ENCODE results near the gene KCTD21.
A peak's percentile ranks its signal among the peaks of the same experiment; 100 is the strongest.

Gene KCTD21

DNA sequence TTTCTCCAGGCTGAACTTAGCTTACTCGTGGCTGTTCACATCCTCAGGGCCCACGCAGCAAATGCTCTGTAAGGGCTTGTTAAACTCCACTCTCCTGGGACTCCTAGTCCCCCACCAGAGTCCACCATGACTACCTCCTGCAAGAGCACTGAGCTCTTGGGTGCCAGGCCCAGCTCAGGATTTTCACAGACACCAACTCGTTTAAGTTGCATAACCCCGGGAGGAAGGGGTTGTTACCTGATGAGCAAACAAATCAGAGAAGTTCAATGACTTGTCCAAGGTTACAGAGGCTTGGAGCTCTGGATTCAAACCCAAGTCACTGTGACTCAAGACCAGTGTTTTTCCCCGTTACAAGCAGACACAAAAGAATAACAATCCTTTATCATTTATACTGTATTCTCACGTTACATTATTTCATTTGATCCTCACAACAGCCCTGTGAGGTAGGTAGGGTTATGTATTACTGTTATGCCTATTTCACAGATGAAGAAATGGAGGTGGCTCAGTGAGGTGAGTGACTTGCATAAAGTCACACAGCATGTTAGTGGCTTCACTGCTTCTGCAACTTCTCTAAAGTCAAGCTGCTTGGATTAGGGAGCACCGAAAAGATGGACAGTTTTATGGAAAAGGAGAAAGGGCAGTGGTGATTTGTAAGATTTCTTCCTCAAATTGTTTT is 17.4 kb downstream of the KCTD21 start:
- no peak for DNase-seq

- no peak for DNase-seq
Measured at GRCh38 chr11:78170413-78170812, 18.0 kb downstream of the KCTD21 start.

- no peak for DNase-seq
Measured at GRCh38 chr11:78168539-78169477, 19.6 kb downstream of the KCTD21 start.

DNA sequence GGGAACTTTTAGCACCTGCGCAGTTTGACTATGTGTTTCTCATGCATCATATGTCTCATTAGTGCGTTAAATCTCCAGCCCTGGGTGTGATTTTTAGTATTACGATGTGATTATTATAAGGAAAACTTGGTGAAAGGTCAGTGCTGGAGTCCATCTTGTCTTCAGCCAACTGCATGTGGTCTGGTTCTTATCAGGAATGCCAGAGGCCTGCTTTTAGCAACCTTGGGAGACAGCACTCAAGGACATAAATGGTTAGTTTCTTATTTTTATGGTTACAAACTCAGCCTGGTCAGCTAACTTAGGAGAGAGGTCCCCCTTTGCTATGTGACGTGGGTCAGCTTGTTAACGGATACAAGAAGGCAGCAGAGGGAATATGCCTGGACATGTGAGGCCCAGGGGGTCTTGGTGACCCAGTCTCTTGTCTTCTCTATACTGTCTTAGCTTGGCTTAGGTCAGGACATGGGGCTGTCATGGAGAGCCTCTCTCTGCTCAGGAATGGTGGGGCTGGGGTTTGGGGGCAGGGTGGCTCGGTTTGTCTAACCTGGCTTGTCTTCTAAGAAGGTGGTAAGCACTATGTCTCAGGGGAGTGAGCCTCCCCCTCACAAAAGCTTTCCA is 21.5 kb downstream of the KCTD21 start:
- no peak for DNase-seq

DNA sequence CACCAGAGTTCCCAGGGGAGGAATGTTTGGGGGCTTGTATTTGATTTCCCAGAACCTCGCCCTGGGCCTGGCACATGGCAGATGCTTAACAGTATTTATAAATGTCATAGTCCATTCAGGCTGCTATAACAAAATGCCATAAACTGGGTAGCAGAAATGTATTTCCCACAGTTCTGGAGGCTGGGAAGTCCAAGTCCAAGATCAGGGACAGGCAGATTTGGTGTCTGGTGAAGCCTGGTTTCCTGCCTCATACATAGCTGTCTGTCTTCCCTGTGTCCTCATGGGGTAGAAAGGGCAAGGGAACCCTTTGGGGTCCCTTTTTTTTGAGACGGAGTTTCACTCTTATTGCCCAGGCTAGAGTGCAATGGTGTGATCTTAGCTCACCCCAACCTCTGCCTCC is 24.0 kb downstream of the KCTD21 start:
- DNase-seq: no peak

DNA sequence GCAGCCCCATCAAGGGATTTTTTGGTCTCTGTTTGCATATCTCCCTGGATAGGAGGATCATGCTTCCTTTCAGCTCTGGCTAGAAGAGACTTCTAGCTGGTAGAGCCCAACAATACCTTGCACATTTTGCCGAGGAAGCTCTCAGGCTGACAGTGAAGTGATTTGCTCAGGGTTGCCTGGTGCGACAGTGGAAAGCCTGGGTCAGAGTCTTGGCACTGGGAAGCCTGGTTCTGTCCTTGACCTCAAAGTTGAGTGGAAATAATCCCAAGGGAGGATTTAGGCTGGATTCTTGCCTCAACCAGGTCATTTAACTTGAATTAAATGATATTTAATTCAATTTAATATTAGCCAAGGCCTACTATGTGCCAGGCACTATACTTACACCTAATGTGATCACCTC is 24.6 kb downstream of the KCTD21 start:
- no peak for DNase-seq

- no peak for DNase-seq
Measured at GRCh38 chr11:78161962-78162371, 26.5 kb downstream of the KCTD21 start.

GRCh38 chr11:78161346-78161745 is 27.1 kb downstream of the KCTD21 start:
- no peak for DNase-seq

GRCh38 chr11:78160557-78160956 is 27.9 kb downstream of the KCTD21 start:
- no peak for DNase-seq

DNA sequence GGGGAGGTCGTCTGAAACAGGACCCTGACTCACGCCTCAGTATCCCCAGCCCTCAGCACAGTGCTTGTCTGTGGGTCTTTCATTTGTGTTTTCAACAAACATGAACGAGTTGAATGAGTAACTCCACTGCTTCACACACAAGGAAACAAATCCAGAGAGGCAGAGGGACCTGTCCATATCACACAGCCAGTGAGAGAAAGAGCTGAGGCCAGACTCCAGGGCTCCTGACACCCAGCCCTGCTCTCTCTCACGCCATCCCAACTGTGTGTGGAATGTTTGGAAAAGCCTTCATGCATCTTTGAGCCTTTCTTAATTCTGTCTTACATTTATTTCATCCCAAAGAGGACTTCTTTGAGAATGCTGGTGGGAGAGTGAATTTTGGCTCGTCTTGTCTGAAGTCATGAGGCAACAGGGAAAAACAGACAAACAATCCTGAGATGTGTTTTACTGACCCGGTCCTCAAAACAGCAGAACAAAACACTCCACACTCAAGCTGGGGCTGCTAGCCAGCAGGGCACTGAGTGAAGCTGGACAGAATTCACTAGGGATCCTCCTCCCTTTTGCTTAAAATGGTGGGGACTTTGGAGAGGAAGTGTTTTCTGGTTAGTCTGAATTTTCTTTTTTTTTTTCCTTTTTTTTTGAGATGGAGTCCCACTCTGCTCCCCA is 29.3 kb downstream of the KCTD21 start:
- DNase-seq: no peak

DNA sequence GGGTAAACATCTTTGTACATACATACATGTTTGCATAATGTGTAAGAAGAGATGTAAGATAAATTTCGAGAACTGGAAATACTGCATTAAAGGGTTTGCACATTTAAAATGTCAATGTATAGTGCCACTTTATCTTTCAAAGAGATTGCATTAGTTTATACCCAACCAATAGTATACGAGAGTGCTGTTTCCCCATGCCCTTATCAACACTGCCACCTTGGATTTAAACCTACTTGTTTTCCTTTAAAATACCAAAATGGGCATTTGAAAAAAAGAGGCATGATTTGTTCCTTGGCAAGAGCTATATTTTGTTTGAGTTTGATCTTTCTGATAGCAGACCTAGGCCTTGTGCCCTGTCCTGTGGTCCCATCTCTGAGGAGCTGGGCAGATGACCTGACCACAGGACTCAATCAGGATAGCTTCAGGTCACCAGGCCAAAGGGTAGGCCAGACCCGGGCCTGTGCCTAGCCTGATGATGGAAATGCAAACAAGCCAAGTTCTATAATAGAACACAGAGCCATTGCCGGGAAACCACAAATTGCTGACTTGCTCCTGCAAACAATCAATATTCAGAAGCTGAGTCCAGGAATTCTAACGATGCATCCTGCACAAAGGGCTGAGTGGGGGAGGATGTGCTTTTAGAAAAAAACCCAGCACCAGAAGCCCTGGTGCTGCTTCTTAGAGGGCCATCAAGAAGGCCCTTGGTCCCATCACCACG is 32.1 kb downstream of the KCTD21 start:
- DNase-seq: no peak

DNA sequence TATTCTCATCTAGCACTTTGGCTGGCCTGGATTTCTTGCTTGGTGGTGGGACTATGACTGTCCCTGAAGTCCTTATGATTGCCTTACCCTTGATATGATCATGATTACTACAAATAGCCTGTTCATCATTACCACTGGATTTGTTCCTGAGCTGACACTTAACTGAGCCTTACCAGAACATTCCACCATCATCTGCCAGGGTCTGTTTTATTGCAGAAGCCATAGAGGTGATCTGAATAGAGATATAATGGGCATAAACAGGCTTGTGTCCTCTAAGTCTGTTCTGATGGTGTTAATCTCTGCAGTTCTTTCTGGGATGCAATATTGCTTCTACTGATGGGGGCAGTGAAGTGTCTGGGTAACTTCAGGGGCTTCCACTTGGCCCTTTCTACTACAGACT is 36.6 kb downstream of the KCTD21 start:
- DNase-seq: no peak

DNA sequence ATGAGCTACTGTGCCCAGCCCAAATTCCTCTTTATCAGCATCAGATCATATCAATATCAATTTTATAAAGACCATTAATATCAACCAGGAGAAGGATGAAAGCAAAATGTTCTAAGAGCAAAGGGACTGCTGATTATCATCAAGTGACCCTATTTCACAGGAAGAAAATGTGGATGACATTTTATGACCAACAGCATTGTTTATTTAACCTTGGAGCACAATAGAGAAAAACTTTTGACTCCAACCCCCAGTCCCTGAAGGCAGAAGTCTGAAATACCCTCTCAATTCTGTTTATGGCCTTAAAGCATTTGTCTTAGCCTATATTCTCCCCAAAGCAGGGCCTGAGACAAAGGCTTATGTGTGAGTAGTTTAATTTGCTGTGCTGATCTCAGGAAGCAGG is 37.7 kb downstream of the KCTD21 start:
- no peak for DNase-seq

GRCh38 chr11:78150346-78150745 is 38.1 kb downstream of the KCTD21 start:
- no peak for DNase-seq

DNA sequence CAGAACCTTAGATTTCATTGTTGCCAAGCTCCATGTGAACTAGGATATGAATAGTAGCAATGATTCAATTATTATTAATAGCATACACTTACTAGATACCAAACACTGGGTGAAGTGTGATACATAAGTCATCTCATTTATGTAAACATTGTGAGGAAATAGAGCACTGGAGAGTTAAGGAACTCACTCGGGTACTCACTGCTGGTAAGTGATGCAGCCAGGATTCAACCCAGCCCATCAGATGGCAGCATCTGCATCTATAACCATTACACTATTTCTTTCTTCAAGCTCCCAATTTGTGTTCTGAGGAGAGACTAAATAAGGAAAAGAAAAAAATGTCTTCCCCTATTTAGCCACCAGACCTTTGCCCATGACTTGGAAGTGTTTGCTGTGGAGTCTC is 38.8 kb downstream of the KCTD21 start:
- no peak for DNase-seq

DNA sequence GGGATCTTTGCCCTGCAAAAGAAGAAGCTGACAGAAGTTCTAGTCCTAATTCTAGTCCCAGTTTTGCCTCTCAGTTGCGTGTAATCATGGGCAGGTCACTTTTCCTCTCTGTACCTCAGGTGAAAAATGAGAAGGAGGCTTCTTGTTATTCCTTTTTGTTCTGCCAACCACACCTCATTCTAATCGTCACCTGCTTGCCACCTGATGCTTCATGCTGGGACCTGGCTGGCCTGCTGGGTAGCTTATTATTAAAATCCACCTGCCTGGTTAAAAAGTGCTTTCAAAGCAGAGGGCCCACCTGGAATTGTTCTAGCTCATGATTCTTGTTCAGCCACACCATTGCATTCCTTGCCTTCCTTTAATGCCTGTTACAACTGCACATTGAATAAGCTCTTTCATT is 40.6 kb downstream of the KCTD21 start:
- no peak for DNase-seq

DNA sequence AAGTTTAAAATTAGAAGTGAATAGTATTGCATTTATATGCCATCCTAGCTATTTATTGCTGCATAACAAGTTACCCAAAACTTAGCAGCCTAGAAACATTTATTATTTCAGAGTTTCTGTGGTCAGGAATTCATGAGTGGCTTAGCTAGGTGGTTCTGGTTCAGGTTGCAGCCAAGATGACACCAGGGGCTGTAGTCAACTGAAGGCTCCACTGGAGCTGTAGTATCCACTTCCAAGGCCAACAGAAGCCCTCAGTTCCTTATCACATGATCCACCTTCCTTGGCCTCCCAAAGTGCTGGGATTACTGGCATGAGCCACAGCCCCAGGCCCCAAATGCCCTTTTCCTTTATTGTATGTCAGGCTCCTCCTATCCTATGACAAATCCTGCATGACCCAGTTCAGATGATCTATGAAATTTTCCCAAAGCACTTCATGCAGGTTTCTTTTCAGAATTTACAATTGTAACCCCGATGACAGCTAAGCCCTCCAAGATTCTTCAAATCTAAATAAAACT is 42.9 kb downstream of the KCTD21 start:
- no peak for DNase-seq

GRCh38 chr11:78140392-78141077 is 47.9 kb downstream of the KCTD21 start:
- DNase-seq: no peak

DNA sequence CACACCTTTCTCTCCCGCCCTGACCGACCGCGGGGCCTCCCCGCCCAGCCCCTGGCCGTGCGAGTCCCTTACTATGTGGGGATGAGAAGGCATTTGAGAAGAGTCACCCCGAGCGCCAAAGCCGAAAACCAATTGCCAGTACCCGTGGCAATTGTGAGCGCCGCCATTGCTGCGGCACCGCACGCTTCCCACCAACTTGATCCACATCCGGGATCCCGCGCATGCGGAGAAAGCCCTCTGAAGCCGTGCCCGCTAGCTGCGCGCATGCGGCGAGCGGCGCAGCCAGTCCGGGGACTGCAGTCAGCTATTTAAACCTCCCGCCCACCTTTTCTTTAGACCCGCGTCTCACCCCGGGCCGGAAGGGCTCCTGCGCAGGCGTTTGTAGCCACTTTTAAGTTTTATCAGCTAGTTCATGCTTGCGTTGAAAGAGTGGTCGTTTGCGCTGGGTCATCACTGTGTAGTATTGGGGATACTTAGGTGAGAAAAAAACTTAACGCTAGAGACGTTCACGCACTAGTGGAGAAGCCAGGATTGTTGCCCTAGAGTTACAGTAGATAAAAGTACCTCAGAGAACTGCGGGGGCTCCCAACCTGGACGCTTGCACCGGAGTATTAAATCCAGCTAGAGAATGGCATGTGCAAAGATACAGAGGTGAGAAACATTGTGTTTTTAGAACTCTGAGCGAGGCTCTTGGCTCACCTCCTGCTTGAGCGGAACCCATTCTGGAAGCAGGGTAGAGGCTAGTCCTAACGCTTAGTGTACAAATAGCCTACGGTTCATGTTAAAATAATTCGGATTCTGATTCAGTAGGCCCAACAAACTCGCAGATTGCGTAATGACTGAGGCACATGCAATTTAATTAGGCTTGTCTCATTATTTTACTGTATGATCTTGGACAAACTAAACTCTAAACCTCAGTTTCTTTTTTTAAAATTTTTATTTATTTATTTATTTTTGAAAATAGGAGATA is 48.7 kb downstream of the KCTD21 start, which contains the start of gene ALG8:
ALG8 (minus strand) TSS at position 205 of the 970 bp plus-strand sequence; CDS start at position 167, 38 bp downstream.
- peak; percentile 98 for DNase-seq

DNA sequence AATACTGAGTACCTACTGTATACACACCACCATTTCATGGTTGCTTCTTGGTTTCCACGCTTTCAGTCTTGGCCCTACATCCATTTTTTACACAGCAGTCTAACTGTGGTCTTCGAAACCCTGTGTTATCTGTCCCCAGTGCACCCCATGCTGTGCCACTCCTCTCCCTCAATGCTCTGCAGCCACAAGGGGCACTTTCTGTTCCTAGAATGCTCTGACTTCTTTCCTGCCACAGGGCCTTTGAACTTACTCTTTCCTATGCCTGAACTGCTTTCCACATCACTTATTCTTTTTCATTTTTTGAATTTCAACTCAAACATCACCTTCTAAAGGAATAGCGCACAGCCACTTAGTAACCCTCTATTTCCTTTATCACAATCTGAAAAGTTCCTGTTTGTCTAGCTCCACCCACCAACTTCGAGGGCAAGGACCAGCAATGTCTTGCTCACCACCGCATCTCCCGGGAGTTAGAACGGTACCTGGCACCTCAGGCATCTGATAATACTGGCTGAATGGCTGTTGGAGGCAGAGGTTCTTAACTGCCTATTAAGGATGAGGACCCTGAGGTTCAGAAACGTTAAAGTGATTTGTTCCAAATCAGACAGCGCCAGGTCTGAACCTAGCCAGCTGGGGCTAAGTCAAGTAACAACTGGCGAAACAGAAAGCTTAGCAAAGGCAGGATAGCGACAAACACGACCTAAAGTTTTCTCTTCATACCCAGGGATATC is 49.6 kb downstream of the KCTD21 start:
- peak; percentile 42 for DNase-seq
